ENCODE results near the gene CDC123. TPM values are rescaled to one million over a fixed set of nuclear protein-coding genes. Genes with fewer than 3 reads are reported as not detected.

The CDC123 gene
- total and polyA plus RNA-seq, 12 donors, result 41.1 to 119 (median 55.7) TPM

DNA sequence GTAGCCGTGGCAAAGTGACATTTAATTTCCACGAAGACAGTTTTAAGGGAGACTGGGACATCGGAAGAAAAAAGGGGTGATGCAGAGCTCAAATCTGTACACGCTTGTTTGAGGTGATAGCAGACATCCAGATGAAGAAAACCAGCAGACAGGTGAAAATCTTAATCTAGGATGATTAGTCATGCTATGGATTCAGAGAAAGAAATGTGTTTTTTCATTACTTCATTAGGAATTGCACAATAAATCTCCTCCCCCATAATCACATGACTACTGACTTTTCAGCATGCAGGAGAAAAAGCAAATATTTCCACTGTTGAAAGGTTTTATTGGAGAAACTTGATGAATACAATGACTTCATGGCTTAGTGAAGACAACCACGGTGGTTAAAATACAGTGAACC, 2.8 kb upstream of the CDC123 start:
- intact Hi-C loops (cut with DNase I), result no loop called here
- Histone ChIP-seq H3K4me3 (no peak overlapping the region), H3K36me3 (replicated peaks in 1 of 2) (no peaks in the 10 kb centered on the region), H3K27ac (no peak overlapping the region), H3K9me3 (replicated peaks in 1 of 3) (no peaks in the 10 kb centered on the region), H3K4me1 (replicated peaks in 1 of 2) (peaks cover 14 to 36% of the 10 kb centered on the region in 2 donors), H3K27me3 (no peaks in the 10 kb centered on the region)
- WGBS, 4 donors, result 87 to 92% (median 90%) methylated on average over 5 of the region's 5 CpGs
- no peak for DNase-seq
- TF ChIP-seq POLR2A (IDR thresholded peaks at IDR 0.05), result no peak
- TF ChIP-seq, protein P1, sequence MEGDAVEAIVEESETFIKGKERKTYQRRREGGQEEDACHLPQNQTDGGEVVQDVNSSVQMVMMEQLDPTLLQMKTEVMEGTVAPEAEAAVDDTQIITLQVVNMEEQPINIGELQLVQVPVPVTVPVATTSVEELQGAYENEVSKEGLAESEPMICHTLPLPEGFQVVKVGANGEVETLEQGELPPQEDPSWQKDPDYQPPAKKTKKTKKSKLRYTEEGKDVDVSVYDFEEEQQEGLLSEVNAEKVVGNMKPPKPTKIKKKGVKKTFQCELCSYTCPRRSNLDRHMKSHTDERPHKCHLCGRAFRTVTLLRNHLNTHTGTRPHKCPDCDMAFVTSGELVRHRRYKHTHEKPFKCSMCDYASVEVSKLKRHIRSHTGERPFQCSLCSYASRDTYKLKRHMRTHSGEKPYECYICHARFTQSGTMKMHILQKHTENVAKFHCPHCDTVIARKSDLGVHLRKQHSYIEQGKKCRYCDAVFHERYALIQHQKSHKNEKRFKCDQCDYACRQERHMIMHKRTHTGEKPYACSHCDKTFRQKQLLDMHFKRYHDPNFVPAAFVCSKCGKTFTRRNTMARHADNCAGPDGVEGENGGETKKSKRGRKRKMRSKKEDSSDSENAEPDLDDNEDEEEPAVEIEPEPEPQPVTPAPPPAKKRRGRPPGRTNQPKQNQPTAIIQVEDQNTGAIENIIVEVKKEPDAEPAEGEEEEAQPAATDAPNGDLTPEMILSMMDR (IDR thresholded peaks at IDR 0.05), result no peak

- H3K9me3 ChIP-seq (replicated peaks in 1 of 3), result no peaks in the 10 kb centered on the region
- intact Hi-C loops (cut with DNase I), result no loop called here
- H3K36me3 ChIP-seq (replicated peaks in 1 of 2), result no peaks in the 10 kb centered on the region
- TF ChIP-seq, protein P1 (IDR thresholded peaks at IDR 0.05), result no peak
- TF ChIP-seq POLR2A (IDR thresholded peaks at IDR 0.05), result no peak
- peaks cover 14 to 39% of the 10 kb centered on the region in 2 donors for H3K4me1 ChIP-seq (replicated peaks in 1 of 2)
- DNase-seq, result peak; percentile 26 to 72 (median 52)
- H3K27ac ChIP-seq, result peak overlapping the region; percentile 78 to 94 (median 87)
- peak overlapping the region; percentile 44 to 97 (median 84) for H3K4me3 ChIP-seq
- no peaks in the 10 kb centered on the region for H3K27me3 ChIP-seq
- 3 to 7% (median 4%) methylated on average over 27 of the region's 27 CpGs for WGBS, 4 donors
These were observed 1.2 kb upstream of the CDC123 start for GRCh38 chr10:12194752-12195271.

- intact Hi-C loops (cut with DNase I), result no loop called here
- Histone ChIP-seq H3K4me1 (replicated peaks in 1 of 2) (peaks cover 14 to 39% of the 10 kb centered on the region in 2 donors), H3K4me3 (peak overlapping the region; percentile 44 to 97 (median 84))
These were observed 746 bp upstream of the CDC123 start for GRCh38 chr10:12195281-12195602.

GRCh38 chr10:12196531-12197211, 683 bp downstream of the CDC123 start:
- Histone ChIP-seq H3K9me3 (replicated peaks in 1 of 3) (no peaks in the 10 kb centered on the region), H3K27ac (peak overlapping the region in 4 of 5 donors; percentile 84 to 94 (median 88)), H3K4me1 (replicated peaks in 1 of 2) (peaks cover 14 to 39% of the 10 kb centered on the region in 2 donors), H3K27me3 (no peaks in the 10 kb centered on the region), H3K4me3 (peak overlapping the region; percentile 44 to 97 (median 84)), H3K36me3 (replicated peaks in 1 of 2) (peaks cover 0 to 12% of the 10 kb centered on the region in 2 donors)
- TF ChIP-seq, protein P1 (IDR thresholded peaks at IDR 0.05), result no peak
- no peak for TF ChIP-seq POLR2A (IDR thresholded peaks at IDR 0.05)
- no peak for DNase-seq
- intact Hi-C loops (cut with DNase I), result no loop called here
- 9 to 11% (median 10%) methylated on average over 15 of the region's 15 CpGs for WGBS, 4 donors

More at GRCh38 chr10:12195281-12195602, 746 bp upstream of the CDC123 start:
- Histone ChIP-seq H3K36me3 (replicated peaks in 1 of 2) (peaks cover 0 to under 1% of the 10 kb centered on the region in 2 donors), H3K9me3 (replicated peaks in 1 of 3) (no peaks in the 10 kb centered on the region), H3K27ac (peak overlapping the region; percentile 78 to 94 (median 87)), H3K27me3 (no peaks in the 10 kb centered on the region)
- TF ChIP-seq, protein P1 (IDR thresholded peaks at IDR 0.05), result no peak
- TF ChIP-seq POLR2A (IDR thresholded peaks at IDR 0.05), result no peak
- no peak for DNase-seq
- 0 to 1% (median 0%) methylated on average over 12 of the region's 12 CpGs for whole genome bisulfite sequencing, 4 donors

All from adrenal gland (tissue), 12 donors.